ENCODE results near the gene LRP11. TPM values are rescaled to one million over a fixed set of nuclear protein-coding genes. Genes with fewer than 3 reads are reported as not detected.
"Not testable (repeated sequence)": the region's sequence is repeated elsewhere in the genome, so short reads cannot be mapped to it uniquely, and the experiment has no call there.

The LRP11 gene
- total RNA-seq, 1 donor from 2014 or later: 10.8 TPM

- Mint-ChIP-seq H3K4me1 (ENCODE audit: low read depth, unreplicated experiment) (peaks cover 2% of the 10 kb centered on the region), H3K27ac (ENCODE audit: unreplicated experiment) (no peak overlapping the region)
These were observed 7.7 kb downstream of the LRP11 start for GRCh38 chr6:149856256-149856994.

GRCh38 chr6:149855741-149856140 is 8.4 kb downstream of the LRP11 start:
- no peak for DNase-seq
- Mint-ChIP-seq H3K4me3 (ENCODE audit: unreplicated experiment) (no peak overlapping the region), H3K4me1 (ENCODE audit: low read depth, unreplicated experiment) (no peaks in the 10 kb centered on the region), H3K9me3 (ENCODE audit: unreplicated experiment) (no peaks in the 10 kb centered on the region), H3K27me3 (ENCODE audit: unreplicated experiment) (no peaks in the 10 kb centered on the region), H3K36me3 (ENCODE audit: unreplicated experiment) (peaks cover 9% of the 10 kb centered on the region), H3K27ac (ENCODE audit: unreplicated experiment) (no peak overlapping the region)
- TF ChIP-seq CTCF (IDR thresholded peaks at IDR 0.05; ENCODE audit: partially characterized antibody, unreplicated experiment): no peak

More at GRCh38 chr6:149856256-149856994, 7.7 kb downstream of the LRP11 start:
- Mint-ChIP-seq H3K36me3 (ENCODE audit: unreplicated experiment) (peaks cover 3% of the 10 kb centered on the region), H3K4me3 (ENCODE audit: unreplicated experiment) (no peak overlapping the region), H3K27me3 (ENCODE audit: unreplicated experiment) (no peaks in the 10 kb centered on the region), H3K9me3 (ENCODE audit: unreplicated experiment) (no peaks in the 10 kb centered on the region)
- TF ChIP-seq CTCF (IDR thresholded peaks at IDR 0.05; ENCODE audit: partially characterized antibody, unreplicated experiment): no peak
- no peak for DNase-seq

GRCh38 chr6:149855040-149855654 is 9.0 kb downstream of the LRP11 start:
- no peaks in the 10 kb centered on the region for H3K27me3 Mint-ChIP-seq (ENCODE audit: unreplicated experiment)
- no peak for DNase-seq
- no peak for TF ChIP-seq CTCF (IDR thresholded peaks at IDR 0.05; ENCODE audit: partially characterized antibody, unreplicated experiment)
- H3K27ac Mint-ChIP-seq (ENCODE audit: unreplicated experiment): no peak overlapping the region
- H3K36me3 Mint-ChIP-seq (ENCODE audit: unreplicated experiment): peaks cover 9% of the 10 kb centered on the region
- no peaks in the 10 kb centered on the region for H3K9me3 Mint-ChIP-seq (ENCODE audit: unreplicated experiment)
- H3K4me1 Mint-ChIP-seq (ENCODE audit: low read depth, unreplicated experiment): no peaks in the 10 kb centered on the region
- H3K4me3 Mint-ChIP-seq (ENCODE audit: unreplicated experiment): no peak overlapping the region

GRCh38 chr6:149854532-149854931 is 9.6 kb downstream of the LRP11 start:
- TF ChIP-seq CTCF (IDR thresholded peaks at IDR 0.05; ENCODE audit: partially characterized antibody, unreplicated experiment): no peak
- Mint-ChIP-seq H3K27me3 (ENCODE audit: unreplicated experiment) (no peaks in the 10 kb centered on the region), H3K9me3 (ENCODE audit: unreplicated experiment) (no peaks in the 10 kb centered on the region), H3K36me3 (ENCODE audit: unreplicated experiment) (peaks cover 13% of the 10 kb centered on the region), H3K4me1 (ENCODE audit: low read depth, unreplicated experiment) (no peaks in the 10 kb centered on the region), H3K4me3 (ENCODE audit: unreplicated experiment) (no peak overlapping the region), H3K27ac (ENCODE audit: unreplicated experiment) (no peak overlapping the region)
- no peak for DNase-seq

GRCh38 chr6:149854017-149854416 is 10.1 kb downstream of the LRP11 start:
- H3K36me3 Mint-ChIP-seq (ENCODE audit: unreplicated experiment): peaks cover 13% of the 10 kb centered on the region

More at GRCh38 chr6:149854017-149854416, 10.1 kb downstream of the LRP11 start:
- not testable (repeated sequence) for DNase-seq; H3K9me3 Mint-ChIP-seq (ENCODE audit: unreplicated experiment); H3K27me3 Mint-ChIP-seq (ENCODE audit: unreplicated experiment); H3K4me3 Mint-ChIP-seq (ENCODE audit: unreplicated experiment); H3K4me1 Mint-ChIP-seq (ENCODE audit: low read depth, unreplicated experiment); H3K27ac Mint-ChIP-seq (ENCODE audit: unreplicated experiment)

Data from glutamatergic neuron (in vitro differentiated cells).